WERI-Rb-1 (cell line): ENCODE measurements around the gene PROB1.
"Not testable (repeated sequence)": the region's sequence is repeated elsewhere in the genome, so short reads cannot be mapped to it uniquely, and the experiment has no call there.

Source experiments
- DNase-seq: peaks from one replicate; pipeline ENCODE4 v3.0.0-alpha.2; 2020
- H3K27ac ChIP-seq: fragments of 250-450 bp; sonication (Bioruptor Pico); 2 replicates; pipeline ENCODE4 v1.5.1; 2020; ENCODE audit warnings: mild to moderate bottlenecking, moderate library complexity
- H3K27me3 ChIP-seq: fragments of 250-450 bp; sonication (Bioruptor Pico); 2 replicates; pipeline ENCODE4 v1.5.1; 2021; ENCODE audit warnings: mild to moderate bottlenecking, low read depth, moderate library complexity; ENCODE audit not compliant: insufficient read depth, severe bottlenecking
- H3K36me3 ChIP-seq: fragments of 250-450 bp; sonication (Bioruptor Pico); 2 replicates; pipeline ENCODE4 v1.5.1; 2020; ENCODE audit warnings: mild to moderate bottlenecking, moderate library complexity
- H3K4me3 ChIP-seq: 2 replicates; pipeline ENCODE4 v1.5.1; 2011; ENCODE audit warnings: low read depth, mild to moderate bottlenecking, control low read depth, low read length
- H3K9me3 ChIP-seq: fragments of 250-450 bp; sonication (Bioruptor Pico); 2 replicates; pipeline ENCODE4 v1.5.1; 2021; ENCODE audit warnings: mild to moderate bottlenecking, moderate library complexity; ENCODE audit not compliant: severe bottlenecking
- TF ChIP-seq, protein P1 (sequence below): IDR thresholded peaks from 2 replicates; pipeline ENCODE4 v1.5.1; 2011; ENCODE audit warnings: low read depth, mild to moderate bottlenecking, control low read depth, inconsistent platforms, low read length

Gene PROB1

DNA sequence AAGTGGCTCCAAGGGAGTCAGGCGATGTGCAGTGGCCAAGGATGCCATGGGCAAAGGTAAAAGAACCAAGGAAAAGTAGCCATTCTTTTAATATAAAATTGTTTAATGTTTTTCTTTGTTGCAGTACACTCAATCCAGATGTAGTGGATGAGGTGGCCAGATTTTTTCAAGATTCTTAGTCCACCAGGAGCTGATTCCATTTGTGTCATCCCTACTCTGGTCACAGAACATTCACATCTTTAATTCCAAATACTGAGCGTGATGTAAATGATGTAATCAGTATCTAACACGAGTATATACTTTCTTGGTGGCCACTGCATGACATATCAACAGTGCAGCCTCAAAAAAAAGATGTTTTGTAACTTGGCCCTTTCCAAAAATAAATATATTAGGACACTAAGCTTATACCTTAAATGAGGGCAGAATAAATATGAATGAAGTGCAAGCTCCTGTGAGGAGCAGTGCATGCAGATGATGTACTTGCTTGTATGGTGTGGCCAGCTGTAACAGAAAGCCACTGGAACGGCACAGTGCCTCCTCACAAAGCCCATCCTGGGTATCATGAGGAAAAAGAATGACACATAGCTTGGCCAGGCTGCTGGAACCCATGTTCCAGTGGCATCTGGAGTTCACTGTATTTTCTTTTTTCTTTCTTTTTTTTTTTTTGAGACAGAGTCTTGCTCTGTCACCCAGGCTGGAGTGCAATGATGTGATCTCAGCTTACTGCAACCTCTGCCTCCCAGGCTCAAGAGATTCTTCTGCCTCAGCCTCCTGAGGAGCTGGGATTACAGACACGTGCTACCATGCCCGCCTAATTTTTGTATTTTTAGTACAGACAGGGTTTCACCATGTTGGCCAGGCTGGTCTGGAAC, 15.5 kb upstream of the PROB1 start:
- H3K4me3 ChIP-seq, result no peak overlapping the region
- no peaks in the 10 kb centered on the region for H3K36me3 ChIP-seq
- H3K27ac ChIP-seq, result peak overlapping the region; percentile 58
- DNase-seq, result no peak
- no peaks in the 10 kb centered on the region for H3K27me3 ChIP-seq
- TF ChIP-seq, protein P1, sequence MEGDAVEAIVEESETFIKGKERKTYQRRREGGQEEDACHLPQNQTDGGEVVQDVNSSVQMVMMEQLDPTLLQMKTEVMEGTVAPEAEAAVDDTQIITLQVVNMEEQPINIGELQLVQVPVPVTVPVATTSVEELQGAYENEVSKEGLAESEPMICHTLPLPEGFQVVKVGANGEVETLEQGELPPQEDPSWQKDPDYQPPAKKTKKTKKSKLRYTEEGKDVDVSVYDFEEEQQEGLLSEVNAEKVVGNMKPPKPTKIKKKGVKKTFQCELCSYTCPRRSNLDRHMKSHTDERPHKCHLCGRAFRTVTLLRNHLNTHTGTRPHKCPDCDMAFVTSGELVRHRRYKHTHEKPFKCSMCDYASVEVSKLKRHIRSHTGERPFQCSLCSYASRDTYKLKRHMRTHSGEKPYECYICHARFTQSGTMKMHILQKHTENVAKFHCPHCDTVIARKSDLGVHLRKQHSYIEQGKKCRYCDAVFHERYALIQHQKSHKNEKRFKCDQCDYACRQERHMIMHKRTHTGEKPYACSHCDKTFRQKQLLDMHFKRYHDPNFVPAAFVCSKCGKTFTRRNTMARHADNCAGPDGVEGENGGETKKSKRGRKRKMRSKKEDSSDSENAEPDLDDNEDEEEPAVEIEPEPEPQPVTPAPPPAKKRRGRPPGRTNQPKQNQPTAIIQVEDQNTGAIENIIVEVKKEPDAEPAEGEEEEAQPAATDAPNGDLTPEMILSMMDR, result no peak
- no peaks in the 10 kb centered on the region for H3K9me3 ChIP-seq

GRCh38 chr5:139409116-139409515, 14.2 kb upstream of the PROB1 start:
- DNase-seq, H3K36me3 ChIP-seq, H3K4me3 ChIP-seq, H3K27me3 ChIP-seq, H3K9me3 ChIP-seq, H3K27ac ChIP-seq: not testable (repeated sequence)

DNA sequence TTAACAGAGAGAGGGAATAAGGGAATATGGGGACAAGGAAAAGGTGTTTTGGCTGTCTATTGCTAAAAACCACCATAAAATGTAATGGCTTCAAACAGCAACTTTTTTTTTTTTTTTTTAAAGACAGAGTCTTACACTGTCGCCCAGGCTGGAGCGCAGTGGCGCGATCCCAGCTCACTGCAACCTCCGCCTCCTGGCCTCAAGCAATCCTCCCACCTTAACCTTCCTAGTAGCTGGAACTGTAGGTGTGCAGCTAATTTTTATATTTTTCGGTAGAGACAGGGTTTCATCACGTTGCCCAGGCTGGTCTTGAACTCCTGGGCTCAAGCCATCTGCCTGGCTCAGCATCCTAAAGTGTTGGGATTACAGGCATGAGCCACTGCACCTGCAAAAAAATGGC, 13.3 kb upstream of the PROB1 start:
- Histone ChIP-seq H3K9me3 (no peaks in the 10 kb centered on the region), H3K36me3 (no peaks in the 10 kb centered on the region), H3K27me3 (no peaks in the 10 kb centered on the region), H3K27ac (no peak overlapping the region), H3K4me3 (no peak overlapping the region)
- TF ChIP-seq, protein P1, result no peak
- DNase-seq, result no peak

- no peak for DNase-seq
- Histone ChIP-seq H3K9me3 (no peaks in the 10 kb centered on the region), H3K27me3 (no peaks in the 10 kb centered on the region), H3K4me3 (no peak overlapping the region), H3K36me3 (no peaks in the 10 kb centered on the region), H3K27ac (no peak overlapping the region)
- TF ChIP-seq, protein P1, result no peak
Observed at GRCh38 chr5:139407517-139407916, 12.6 kb upstream of the PROB1 start.

- H3K9me3 ChIP-seq, result no peaks in the 10 kb centered on the region
- H3K27ac ChIP-seq, result no peak overlapping the region
- H3K4me3 ChIP-seq, result no peak overlapping the region
- no peak for DNase-seq
- TF ChIP-seq, protein P1, result no peak
- no peaks in the 10 kb centered on the region for H3K27me3 ChIP-seq
- H3K36me3 ChIP-seq, result no peaks in the 10 kb centered on the region
Observed at GRCh38 chr5:139406963-139407362, 12.1 kb upstream of the PROB1 start.

DNA sequence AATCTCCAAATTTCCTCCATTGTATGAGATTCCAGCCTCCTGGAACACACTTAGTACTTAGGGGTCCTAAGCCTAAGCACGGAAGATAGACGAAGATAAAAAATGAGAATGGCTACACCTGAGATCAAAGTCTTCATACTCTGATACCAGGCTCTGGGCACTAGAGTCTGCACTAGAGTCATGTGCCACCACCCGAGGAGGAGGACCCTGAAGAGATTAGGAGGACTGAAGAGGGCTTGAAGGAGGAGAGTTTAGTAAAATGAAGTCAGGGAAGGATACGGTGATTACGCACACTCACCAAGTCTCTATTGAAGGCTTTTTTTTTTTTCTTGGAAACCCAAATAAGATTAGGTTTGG, 9.6 kb upstream of the PROB1 start:
- peak overlapping the region; percentile 52 for H3K4me3 ChIP-seq
- DNase-seq, result peak; percentile 58

More for the DNA sequence above, 9.6 kb upstream of the PROB1 start:
- Histone ChIP-seq H3K9me3 (no peaks in the 10 kb centered on the region), H3K36me3 (no peaks in the 10 kb centered on the region), H3K27me3 (no peaks in the 10 kb centered on the region), H3K27ac (peak overlapping the region; percentile 73)
- TF ChIP-seq, protein P1, result no peak
